ENCODE measurements around the gene BLACAT1. TPM values are rescaled to one million over a fixed set of nuclear protein-coding genes. Genes with fewer than 3 reads are reported as not detected.

BLACAT1 gene
- total and polyA plus RNA-seq, 9 of the 15 experiments (the other 6 are each of a cell fraction or from before 2014, with no cell fraction given) = 0.10 to 5.9 (median 0.73) TPM

DNA sequence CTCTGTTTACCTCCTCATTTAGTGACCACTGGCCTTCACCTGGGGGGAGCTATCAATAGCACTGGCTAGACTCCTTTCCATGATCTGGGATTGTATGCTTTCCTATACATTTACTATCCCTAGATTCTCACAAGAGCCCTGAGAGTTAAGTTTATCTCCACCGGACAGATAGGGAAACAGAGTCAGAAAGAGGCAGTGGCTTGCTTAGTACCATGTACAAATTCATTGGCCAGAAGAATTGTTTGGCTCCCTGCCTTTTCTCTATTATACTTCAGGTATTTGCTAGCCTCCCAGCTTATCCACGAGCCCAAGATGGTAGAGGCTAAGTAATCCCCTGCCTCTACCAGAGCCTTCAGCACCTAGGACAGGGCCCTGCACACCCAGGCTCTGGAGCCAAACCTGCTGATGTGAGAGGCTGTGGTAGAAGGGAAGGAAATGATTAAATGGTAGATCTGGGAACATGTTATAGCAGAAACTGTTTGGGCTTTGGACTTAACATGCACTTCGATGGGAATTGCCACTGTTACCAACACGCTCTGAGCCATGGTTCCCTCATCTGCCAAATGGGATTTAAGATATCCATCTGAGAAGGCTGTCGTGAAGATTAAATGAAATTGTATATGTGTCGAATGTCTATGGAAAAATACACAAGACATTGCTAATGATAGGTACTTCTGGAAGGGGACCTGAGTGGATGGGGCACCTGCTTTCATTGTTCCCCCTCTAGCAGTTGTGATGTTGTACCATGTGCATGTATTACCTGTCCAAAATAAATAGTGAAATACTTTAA lies 3.1 kb upstream of the BLACAT1 start (continued):
- no peak for TF ChIP-seq TCF7 (IDR thresholded peaks at IDR 0.05; ENCODE audit: borderline replicate concordance)
- no peak for TF ChIP-seq TOE1 (IDR thresholded peaks at IDR 0.05; ENCODE audit: borderline replicate concordance)
- TF ChIP-seq TOE1 (CRISPR knock-in tag; IDR thresholded peaks at IDR 0.05; ENCODE audit: borderline replicate concordance, low read depth) = 0 out of 2 replicates have a peak, but pooled peaks have one; percentile 57
- TF ChIP-seq HCFC1 (IDR thresholded peaks at IDR 0.05; ENCODE audit: low read depth, low read length) = 0 out of 2 replicates have a peak, but pooled peaks have one; percentile 32
- no peak for TF ChIP-seq ETV6 (IDR thresholded peaks at IDR 0.05; ENCODE audit: borderline replicate concordance in 1 of 2, low read depth in 2 of 2, low read length in 1 of 2)
- no peak for TF ChIP-seq ETV6 (CRISPR knock-in tag; IDR thresholded peaks at IDR 0.05; ENCODE audit: borderline replicate concordance)
- TF ChIP-seq, protein P1, sequence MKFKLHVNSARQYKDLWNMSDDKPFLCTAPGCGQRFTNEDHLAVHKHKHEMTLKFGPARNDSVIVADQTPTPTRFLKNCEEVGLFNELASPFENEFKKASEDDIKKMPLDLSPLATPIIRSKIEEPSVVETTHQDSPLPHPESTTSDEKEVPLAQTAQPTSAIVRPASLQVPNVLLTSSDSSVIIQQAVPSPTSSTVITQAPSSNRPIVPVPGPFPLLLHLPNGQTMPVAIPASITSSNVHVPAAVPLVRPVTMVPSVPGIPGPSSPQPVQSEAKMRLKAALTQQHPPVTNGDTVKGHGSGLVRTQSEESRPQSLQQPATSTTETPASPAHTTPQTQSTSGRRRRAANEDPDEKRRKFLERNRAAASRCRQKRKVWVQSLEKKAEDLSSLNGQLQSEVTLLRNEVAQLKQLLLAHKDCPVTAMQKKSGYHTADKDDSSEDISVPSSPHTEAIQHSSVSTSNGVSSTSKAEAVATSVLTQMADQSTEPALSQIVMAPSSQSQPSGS (CRISPR knock-in tag; IDR thresholded peaks at IDR 0.05) = no peak
- TF ChIP-seq, protein P2, sequence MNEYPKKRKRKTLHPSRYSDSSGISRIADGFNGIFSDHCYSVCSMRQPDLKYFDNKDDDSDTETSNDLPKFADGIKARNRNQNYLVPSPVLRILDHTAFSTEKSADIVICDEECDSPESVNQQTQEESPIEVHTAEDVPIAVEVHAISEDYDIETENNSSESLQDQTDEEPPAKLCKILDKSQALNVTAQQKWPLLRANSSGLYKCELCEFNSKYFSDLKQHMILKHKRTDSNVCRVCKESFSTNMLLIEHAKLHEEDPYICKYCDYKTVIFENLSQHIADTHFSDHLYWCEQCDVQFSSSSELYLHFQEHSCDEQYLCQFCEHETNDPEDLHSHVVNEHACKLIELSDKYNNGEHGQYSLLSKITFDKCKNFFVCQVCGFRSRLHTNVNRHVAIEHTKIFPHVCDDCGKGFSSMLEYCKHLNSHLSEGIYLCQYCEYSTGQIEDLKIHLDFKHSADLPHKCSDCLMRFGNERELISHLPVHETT (CRISPR knock-in tag; conservative IDR thresholded peaks at IDR 0.05 in 1 of 2, IDR thresholded peaks at IDR 0.05 in 1 of 2) = 0 out of 4 replicates have a peak, but pooled peaks of 1 of the 2 experiments have one; percentile 29
- TF ChIP-seq, protein P3, sequence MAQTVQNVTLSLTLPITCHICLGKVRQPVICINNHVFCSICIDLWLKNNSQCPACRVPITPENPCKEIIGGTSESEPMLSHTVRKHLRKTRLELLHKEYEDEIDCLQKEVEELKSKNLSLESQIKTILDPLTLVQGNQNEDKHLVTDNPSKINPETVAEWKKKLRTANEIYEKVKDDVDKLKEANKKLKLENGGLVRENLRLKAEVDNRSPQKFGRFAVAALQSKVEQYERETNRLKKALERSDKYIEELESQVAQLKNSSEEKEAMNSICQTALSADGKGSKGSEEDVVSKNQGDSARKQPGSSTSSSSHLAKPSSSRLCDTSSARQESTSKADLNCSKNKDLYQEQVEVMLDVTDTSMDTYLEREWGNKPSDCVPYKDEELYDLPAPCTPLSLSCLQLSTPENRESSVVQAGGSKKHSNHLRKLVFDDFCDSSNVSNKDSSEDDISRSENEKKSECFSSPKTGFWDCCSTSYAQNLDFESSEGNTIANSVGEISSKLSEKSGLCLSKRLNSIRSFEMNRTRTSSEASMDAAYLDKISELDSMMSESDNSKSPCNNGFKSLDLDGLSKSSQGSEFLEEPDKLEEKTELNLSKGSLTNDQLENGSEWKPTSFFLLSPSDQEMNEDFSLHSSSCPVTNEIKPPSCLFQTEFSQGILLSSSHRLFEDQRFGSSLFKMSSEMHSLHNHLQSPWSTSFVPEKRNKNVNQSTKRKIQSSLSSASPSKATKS (CRISPR knock-in tag; IDR thresholded peaks at IDR 0.05) = no peak
- TF ChIP-seq MAZ (CRISPR knock-in tag; conservative IDR thresholded peaks at IDR 0.05 in 1 of 2, IDR thresholded peaks at IDR 0.05 in 1 of 2) = no peak; a peak in 1 of 4 replicates
- TF ChIP-seq, protein P4, sequence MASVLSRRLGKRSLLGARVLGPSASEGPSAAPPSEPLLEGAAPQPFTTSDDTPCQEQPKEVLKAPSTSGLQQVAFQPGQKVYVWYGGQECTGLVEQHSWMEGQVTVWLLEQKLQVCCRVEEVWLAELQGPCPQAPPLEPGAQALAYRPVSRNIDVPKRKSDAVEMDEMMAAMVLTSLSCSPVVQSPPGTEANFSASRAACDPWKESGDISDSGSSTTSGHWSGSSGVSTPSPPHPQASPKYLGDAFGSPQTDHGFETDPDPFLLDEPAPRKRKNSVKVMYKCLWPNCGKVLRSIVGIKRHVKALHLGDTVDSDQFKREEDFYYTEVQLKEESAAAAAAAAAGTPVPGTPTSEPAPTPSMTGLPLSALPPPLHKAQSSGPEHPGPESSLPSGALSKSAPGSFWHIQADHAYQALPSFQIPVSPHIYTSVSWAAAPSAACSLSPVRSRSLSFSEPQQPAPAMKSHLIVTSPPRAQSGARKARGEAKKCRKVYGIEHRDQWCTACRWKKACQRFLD (CRISPR knock-in tag; IDR thresholded peaks at IDR 0.05) = no peak
- TF ChIP-seq NCOA2 (IDR thresholded peaks at IDR 0.05; ENCODE audit: partially characterized antibody in 2 of 2) = no peak
- TF ChIP-seq HNRNPUL1 (IDR thresholded peaks at IDR 0.05; ENCODE audit: low read length) = no peak
- no peak for TF ChIP-seq HNRNPH1 (optimal IDR thresholded peaks at IDR 0.05; ENCODE audit: low read depth, low read length)
- peak; percentile 68; the same call in 1 of the 2 replicates for TF ChIP-seq HDAC2 (IDR thresholded peaks at IDR 0.05)
